Neural progenitor cell (in vitro differentiated cells): ENCODE data around the gene PHTF1.

Experiments
- CTCF ChIP-seq: fragments of 200-600 bp; sonication (generic); IDR thresholded peaks from 2 replicates; pipeline ENCODE4 v1.5.1; 2017; ENCODE audit warnings: antibody characterized with exemption, mild to moderate bottlenecking
- EZH2 ChIP-seq: fragments of 200-600 bp; sonication (generic); IDR thresholded peaks from 2 replicates; pipeline ENCODE4 v1.6.1; 2017; ENCODE audit warnings: antibody characterized with exemption, mild to moderate bottlenecking, moderate library complexity
- EZH2phosphoT487 ChIP-seq: fragments of 200-600 bp; sonication (generic); IDR thresholded peaks from 2 replicates; pipeline ENCODE4 v1.6.1; 2017; ENCODE audit warnings: antibody characterized with exemption

- TF ChIP-seq CTCF: no peak
- no peak for TF ChIP-seq EZH2
- TF ChIP-seq EZH2phosphoT487: no peak
Measured at GRCh38 chr1:113765306-113766230, 6.3 kb upstream of the PHTF1 start.
